HG03064 (cell line): Measurements from ENCODE around the gene ERC1.

Experiments
- ATAC-seq: cut with Tn5 transposase; IDR thresholded peaks from one replicate; pipeline ENCODE4 v1.9.1; 2021; ENCODE audit warnings: low read depth; ENCODE audit not compliant: unreplicated experiment

ERC1 gene

GRCh38 chr12:1542599-1542998, 551.6 kb downstream of the ERC1 start:
- ATAC-seq: no peak

GRCh38 chr12:1544996-1545700, 554.1 kb downstream of the ERC1 start:
- no peak for ATAC-seq
